Hematopoietic multipotent progenitor cell treated with erythropoietin and hydrocortisone succinate and interleukin-3 and kit ligand, for 6 days (in vitro differentiated cells): Measurements from ENCODE around the gene P4HB.

Source experiments
- DNase-seq: peaks from one replicate; pipeline ENCODE4 v3.0.0-alpha.2; 2015

P4HB gene

DNA sequence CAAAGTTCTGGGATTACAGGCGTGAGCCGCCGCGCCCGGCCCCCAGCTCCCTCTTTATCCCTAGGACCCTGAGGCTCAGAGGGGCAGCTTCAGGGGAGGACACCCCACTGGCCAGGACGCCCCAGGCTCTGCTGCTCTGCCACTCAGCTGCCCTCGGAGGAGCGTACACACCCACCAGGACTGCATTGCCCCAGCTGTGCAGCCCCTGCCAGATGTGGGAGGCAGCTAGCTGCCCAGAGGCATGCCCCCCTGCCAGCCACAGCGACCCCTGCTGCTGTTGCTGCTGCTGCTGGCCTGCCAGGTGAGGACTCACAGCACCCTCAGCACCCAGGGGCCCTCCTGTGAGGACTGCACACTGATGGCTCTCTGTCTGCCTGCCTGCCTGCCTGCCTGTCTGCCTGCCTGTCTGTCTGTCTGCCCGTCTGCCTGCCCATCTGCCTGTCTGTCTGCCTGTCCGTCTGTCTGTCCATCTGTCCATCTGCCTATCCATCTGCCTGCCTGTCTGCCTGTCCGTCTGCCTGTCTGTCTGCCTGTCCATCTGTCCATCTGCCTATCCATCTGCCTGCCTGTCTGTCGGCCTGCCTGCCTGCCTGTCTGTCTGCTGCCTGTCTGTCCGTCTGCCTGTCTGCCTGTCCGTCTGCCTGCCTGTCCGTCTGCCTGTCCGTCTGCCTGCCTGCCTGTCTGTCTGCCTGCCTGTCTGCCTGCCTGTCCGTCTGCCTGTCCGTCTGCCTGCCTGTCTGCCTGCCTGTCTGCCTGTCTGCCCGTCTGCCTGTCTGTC is 51.4 kb downstream of the P4HB start:
- DNase-seq, result no peak

DNA sequence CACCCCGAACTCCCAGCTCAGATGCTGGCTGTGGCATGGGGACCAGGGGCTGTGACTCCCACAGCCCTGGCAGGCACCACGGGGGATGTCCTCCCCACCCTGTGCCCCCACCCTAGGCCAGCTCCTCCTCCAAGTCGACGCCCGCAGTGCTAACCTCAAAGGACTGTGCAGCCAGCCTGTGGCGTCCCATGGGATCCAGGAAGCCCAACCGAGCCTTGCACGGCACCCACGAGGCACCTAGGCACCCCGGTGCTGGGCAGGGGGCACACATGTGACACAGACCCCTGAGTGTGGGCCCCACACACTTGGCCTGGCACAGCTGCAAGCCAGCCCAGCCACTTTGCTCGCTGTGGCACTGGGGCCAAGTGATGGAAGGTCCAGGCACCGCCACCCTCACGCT is 52.5 kb downstream of the P4HB start:
- peak; percentile 47 for DNase-seq

DNA sequence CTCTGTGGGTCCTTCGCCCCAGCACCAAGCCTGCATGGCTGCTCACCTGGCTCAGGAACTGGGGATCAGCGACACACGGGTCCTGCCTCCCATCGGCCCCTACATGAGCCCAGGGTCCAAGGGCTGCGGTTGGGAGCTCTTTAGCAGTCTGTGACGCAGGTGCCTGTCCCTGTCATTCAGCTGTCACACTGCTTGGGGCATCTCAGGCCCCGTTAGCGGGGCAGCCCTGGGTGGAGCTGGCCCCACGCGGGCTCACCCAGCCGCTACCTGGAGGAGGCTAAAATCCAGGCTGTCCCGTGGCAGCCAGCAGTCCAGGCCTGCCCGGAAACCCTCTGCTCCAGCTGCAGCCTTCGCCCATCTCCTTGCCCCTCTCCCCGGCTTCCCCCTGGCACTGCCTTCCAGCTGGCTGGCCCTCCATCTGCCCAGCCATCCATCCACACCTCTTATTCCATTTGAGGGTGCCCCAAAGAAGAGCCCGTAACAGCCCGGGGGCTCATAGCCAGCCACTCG is 53.1 kb downstream of the P4HB start:
- DNase-seq, result no peak

DNA sequence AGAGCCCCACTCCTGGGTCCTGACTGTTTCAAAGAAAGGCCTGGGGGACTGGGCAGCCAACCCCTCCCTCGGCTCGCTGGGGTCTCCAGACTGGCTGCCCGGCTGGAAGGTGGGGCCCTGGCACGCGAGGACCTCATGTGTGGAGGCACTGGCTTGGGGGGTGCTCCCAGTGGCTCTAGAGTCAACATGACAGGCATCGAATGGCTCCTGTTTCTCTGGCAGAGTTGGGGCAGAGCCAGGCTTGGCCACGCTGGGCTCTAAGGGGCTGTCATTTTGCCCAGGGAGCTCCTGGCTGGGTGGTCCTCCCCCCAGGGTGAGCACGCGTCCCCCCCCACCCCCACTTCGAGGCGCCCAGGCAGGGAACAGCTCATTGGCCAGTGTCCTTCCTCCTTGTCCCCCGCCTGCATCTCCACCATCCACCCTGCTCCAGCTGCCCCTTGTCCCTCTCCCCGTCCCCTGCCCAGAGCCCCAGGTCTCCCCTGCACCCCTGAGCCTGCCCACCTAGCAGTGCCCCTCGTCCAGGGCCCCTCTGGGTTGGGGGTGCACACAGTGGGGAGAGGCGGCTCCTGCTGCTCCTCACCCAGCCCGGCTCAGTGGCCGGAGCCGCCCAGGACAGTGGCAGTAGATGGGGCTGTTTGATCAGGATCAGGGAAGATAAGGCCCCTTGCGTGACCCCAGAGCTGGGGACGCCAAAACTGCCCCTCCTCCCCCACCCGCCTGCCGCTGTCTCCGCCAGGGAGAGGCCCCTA is 53.7 kb downstream of the P4HB start:
- DNase-seq, result no peak

DNA sequence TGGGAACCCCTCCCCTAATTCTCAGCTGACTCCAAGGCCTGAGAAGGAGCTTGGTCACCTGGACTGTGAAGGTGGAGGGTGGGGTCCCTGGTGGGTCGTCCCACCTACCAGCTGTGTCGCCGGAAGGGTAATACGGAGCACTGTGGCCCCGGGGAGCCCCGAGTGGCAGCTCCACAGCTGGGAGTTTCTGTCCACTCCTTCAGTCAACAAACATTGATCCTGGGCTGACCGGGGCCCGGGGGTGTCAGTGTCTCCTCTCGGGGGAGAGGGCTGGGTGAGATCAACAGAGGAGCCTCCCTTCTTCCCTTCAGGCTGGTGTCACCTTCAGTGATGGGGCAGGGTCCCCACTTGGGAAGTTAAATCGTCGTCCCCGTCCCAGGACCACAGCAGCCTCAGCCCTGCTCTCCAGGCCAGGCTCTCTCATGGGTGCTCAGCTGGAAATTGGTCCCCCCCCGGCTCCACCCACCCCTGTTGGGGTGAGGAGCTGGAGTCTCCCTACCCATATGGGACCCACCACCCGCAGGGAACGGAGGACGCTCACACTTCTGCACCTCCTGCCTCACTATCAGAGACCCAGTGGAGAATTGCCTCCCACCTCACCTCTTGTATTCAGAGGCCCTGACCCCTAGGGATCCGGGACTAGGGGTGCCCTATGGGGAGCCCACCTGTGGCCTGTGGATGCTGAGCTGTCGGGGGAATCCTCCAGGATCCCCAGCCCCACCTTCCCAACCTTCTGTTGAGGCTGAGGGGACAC is 54.5 kb downstream of the P4HB start:
- DNase-seq, result no peak

DNA sequence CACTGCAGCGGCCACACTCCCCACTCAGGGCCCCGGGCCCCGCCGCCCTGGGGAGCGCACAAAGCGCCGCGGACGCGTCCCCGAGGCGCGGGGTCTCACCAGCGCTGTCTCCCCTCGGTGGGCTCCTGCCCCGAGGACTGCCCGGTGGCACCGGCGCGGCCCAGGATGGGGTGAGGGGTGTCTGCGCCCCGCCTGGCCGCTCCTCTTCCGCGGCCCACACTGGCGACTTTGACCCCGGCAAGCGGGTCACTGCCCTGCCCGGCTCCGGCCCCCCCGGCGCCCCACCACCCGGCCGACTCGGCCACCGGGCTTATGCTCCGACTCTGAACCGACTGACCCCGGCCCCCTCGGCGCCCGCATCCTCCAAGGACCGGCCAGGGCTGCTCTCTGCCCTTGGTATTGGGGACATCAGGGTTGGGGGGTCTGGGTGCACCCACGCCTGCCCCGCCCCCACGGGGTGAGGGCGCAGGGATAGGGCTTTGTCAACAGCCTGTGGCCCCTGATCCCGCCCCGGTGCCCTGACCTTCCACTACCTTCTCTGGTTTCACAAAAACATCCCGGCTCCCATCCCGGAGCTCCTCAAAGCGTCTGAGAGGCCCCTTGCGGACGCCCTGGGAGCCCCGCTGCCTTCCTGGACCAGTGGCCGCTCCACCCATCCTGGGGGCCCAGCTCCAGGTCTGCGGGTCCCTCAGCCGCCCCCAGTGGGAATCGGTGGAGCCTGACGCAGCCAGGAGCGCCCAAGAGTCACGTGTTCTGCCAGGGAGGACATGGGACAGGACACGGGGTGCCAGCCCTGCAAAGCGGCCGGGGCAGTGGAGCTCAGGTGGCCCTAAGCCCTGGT is 55.6 kb downstream of the P4HB start:
- no peak for DNase-seq

DNA sequence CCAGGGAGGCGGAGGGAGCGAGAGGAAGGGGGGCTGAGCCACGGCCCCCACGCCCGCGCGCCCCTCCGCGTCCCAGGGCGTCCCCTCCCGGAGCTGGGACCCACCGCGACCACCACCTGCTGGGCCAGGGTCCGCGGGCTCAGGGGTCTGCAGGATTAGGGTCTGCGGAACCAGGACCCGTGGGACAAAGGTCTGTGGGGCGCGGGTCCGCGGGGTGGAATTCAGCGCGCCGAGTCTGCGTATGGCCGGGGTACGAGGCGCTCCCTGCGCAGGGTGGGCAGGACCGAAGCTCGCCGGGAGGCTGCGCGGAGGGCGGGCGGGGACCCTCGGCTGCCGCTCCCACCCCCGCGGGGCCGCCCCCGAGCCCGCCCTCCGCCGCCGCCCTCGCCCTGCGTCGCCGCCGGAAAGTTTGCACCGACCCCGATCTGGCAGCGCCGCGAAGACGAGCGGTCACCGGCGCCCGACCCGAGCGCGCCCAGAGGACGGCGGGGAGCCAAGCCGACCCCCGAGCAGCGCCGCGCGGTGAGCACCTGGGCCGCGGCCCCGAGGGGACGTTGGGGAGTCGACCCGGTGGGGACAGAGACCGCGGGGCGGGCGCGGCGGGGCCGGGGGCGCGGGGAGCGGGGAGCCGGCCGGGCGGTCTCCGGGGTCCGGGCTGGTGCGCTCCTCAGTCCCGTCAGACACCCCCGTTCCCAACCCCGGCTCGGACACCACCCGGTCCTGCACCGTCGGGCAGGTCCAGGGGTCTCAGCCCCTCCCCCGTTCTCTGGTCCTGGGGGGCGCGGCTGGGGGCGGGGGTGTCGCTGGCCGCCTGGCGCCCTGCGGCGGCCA is 56.4 kb downstream of the P4HB start, which contains the start of gene GCGR:
Gene GCGR, plus strand, starts transcription at position 423 of the 831 bp plus-strand sequence. CDS start 4,869 bp downstream, outside the sequence.
- DNase-seq, result no peak

DNA sequence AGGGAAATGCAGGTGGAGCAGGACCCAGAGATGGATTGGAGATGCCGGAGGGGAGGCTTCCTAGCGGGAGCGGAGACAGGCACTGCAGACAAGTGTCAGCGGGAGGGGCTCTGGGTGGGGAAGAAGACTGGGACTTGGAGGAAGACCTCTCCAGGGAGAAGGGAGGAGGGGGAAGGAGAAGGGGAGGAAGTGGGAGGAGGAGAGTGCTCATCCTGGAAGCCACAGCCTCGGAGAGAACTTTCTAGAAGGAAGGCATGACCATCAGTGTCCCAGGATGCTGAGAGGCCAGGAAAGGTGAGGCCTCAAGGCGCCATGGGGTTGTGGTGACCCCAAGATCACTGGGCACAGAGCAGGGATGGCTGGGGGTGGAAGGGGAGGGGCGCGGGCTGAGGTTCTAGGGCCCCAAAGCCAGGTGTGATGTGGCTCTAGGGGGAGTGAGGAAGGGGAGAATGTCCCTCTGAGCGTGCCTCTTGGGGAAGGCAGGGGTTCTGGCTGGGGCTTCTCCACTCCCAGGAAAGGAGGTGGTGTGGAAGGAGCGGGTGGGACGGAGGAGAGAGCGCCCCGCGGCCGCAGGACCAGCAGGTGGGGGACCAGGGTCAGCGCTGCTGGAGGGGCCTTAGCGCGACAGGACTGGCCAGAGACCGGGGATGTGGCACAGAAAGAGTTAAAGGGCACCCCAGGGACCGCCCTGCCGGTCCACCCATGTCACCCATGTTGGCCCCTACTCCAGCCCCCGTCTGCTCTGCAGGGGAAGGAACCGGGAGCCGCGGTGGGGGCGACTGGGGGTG is 57.3 kb downstream of the P4HB start:
- no peak for DNase-seq

DNA sequence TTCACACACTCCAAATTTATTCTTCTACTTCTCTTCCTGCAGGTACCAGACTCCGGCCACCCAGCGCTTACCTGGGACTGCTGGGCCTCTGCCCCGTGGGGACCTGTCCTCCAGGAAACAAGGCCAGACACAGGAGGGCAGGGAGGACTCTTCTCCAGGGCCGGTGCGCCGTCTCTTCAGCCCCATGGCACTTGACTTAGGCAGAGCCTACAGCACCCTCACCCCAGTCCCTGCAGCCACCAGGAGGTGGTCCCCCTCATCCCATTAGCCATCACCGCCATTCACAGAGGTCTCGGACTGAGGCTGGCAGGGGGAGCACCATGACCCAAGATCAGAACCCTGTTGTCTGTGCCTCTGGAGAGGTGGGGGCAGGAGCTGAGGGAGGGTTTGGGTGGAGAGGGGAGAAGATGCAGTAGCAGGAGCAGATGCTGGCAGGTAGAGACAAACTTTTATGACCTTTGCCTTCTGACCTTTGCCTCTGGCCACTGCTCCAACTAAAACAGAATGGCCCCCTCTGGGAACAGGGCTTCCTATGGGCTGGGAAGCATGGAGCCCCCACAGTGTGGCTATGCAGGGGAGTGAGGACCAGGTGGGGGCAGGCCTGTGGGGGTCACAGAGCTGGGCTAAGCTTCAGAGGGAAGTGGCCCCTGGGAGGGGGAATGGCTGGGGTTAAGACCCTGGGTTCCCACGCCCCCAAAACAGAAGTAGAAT is 58.1 kb downstream of the P4HB start:
- no peak for DNase-seq

DNA sequence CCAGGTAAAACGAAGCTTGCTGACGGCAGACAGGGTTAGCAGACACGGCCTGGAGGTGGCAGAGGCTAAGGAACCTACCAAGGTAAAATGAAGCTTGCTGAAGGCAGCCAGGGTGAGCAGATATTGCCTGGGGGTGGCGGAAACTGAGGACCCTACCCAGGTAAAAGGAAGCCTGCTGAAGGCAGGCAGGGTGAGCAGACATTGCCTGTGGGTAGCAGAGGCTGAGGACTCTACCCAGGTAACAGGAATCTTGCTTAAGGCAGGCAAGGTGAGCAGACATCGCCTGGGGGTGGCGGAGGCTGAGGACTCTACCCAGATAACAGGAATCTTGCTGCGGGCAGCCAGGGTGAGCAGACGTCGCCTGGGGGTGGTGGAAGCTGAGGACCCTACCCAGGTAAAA is 59.0 kb downstream of the P4HB start:
- no peak for DNase-seq

DNA sequence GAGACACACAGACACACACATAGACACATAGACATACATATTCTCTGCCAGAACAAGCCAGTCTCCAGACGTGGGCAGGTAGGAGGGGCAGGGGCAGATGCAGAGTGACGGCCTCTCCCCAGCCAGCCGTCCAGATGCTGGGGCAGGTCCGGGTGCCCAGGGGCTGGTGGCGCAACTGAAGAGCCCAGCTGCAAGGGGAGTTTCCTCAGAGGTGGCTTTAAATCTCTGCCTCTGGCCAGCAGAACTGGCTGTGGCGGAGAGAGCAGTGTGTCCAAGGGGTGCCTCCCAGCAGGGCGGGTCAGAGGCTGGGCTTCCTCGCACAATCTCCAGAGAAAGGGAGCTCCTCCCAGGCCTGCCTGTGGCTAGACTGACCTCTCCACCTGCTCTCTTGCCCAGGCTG is 65.8 kb downstream of the P4HB start:
- no peak for DNase-seq

DNA sequence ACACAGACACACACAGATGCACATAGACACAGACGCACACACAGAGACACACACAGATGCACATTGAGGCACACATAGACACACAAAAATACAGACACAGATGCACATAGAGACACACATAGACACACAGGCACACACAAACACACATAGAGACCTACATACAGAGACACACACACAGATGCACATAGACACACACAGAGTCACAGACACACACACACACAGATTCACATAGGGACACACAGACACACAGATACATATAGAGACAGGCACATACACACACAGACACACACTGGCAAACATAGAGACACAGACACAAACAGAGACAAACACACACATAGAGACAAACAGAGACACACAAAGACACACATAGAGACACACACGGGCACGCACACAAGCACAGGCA is 66.3 kb downstream of the P4HB start:
- no peak for DNase-seq
